Stimulated activated CD4-positive, alpha-beta T cell treated with anti-CD3 and anti-CD28 coated beads, Interleukin-1b, Interleukin-23, amount 100 ng/mL, for 48 hours (primary cell): Measurements from ENCODE around the gene HJURP.

ENCODE experiments used
- DNase-seq: peaks from one replicate; pipeline ENCODE4 v3.0.0-alpha.2; 2020

Gene HJURP

GRCh38 chr2:233789554-233789953, 64.8 kb downstream of the HJURP start:
- DNase-seq = no peak
